GM19025 (cell line): ENCODE data around the gene OXER1.

Source experiments
- ATAC-seq: cut with Tn5 transposase; IDR thresholded peaks from one replicate; pipeline ENCODE4 v1.9.1; 2021; ENCODE audit warnings: mild to moderate bottlenecking, low read depth, moderate library complexity; ENCODE audit not compliant: unreplicated experiment

OXER1 gene

GRCh38 chr2:42794271-42795046, 30.5 kb upstream of the OXER1 start:
- ATAC-seq, result no peak

DNA sequence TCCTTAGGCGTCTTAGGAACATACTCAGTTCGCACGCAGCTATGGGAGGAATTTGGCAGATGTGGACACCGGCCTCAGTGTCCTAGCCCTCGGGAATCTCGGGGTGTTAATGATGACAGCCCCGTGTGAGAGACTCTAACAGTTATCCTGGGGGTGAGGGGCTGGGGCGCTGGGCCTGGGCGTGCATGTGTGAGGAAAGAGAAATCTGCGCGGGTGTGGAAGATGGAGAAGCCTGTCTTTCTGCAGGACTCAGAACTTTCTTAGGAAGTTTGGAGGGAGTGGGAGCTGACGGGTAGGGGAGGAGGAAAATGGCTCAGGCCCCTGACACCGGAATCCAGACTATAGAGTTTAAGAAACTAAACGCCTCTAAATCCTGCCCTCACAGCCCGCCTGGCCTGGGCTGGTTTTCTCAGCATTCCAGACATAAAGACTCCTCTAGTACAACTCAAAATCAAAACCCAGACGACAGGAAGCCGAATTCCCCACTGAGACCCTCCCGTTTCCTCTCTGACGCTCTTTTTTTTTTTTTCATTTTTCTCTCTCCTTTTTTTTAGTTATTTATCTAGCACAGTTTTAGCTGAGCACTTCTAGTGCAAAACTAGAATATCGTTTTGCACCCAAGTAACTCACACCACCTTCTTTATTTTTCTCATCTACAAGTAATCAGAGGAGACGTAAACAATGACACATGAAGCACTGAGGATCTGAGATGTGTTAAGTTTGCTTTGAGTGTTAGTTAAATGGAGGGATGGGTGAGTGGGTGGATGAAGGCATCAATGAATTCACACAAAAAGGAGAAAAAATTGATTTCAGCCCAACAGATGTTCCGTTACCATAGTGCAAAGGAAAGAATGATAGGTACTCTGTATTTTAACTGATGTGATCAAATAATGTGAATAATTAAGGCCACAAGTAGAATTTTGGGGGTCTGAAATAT, 29.7 kb upstream of the OXER1 start:
- no peak for ATAC-seq

DNA sequence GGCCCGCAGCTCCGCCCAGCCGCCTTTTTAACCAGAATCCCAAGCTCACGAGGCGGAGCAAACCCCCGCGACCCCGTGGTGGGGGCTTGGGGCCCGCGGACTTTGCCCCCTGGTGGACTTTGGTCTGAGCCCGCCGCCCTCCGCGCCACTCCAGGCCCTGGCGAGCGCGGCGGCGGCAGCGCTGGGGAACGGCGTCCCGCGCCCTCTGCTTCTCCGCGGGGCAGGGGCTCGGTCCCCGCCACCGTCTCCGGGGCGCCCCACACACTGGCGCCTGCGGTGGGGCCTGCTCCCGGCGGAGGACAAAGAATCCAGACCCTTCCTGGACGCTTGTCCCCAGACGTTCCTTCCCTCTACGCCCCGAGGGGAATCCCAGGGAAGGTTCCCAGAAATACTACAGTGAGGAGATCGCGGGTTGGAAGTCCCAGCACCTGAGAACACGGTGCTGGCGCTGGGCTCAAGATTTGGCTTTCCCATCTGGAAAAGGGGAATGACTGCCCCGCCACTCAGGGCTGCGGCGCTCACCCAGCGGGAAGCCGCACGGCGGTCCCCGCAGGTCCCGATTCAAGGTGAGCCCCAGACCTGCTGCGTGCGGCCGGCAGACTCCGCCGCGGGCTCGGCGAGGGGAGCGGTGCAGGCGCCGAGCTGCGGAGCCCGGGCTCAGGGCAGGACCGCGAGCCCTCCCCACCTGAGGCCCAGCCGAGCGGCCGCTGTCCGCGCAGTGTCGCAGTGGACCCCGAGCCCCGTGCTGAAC, 28.8 kb upstream of the OXER1 start, which contains the start of gene HAAO:
TSS of gene HAAO (minus strand) at position 1 of the 751 bp plus-strand sequence. CDS start 47 bp downstream, outside the sequence.
- ATAC-seq, result peak; percentile 32

DNA sequence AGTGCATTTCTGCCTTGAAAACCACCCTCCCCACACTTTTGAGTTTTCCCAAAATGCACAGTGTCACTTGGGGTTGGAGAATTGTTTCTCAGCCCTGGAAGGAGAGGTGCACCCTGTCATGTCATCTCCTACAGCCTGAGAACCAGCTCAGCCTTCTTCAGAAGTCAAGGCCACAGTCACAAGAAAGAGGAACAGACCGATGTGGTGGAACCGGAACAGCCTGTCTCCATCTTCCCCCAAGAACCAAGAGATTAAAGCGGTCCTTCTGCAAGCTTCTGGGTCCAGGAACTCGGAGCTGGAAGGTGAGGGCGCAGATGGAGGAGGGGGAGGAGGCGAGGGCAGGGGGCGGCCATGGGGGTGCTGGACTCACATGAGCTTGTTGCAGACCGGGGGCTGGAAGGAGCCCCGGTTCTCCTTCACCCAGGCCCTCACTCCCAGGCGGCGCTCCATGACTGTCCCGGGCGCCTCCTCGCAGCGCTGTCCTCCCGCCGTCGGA, 28.2 kb upstream of the OXER1 start:
- no peak for ATAC-seq

DNA sequence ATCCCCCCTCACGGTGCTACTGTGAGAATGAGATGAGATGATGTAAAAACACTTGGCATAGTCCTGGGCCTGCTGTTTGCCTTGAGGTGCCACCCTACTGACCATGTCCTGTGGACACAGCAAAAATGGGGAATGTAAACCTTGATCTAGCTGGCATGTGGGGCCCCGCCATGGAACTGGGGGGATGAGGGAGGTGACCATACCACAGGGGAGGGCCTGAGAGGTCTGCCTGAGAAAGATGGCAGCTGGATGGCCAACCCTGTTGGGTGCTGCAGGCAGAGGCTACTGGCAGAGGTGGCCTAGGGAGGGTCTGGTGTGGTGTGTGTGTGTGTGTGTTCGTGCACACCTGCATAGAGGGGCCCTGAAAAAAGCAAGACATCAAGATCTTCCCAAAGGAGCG, 27.7 kb upstream of the OXER1 start:
- ATAC-seq, result no peak

- ATAC-seq, result no peak
Observed at GRCh38 chr2:42789751-42790150, 25.8 kb upstream of the OXER1 start.

DNA sequence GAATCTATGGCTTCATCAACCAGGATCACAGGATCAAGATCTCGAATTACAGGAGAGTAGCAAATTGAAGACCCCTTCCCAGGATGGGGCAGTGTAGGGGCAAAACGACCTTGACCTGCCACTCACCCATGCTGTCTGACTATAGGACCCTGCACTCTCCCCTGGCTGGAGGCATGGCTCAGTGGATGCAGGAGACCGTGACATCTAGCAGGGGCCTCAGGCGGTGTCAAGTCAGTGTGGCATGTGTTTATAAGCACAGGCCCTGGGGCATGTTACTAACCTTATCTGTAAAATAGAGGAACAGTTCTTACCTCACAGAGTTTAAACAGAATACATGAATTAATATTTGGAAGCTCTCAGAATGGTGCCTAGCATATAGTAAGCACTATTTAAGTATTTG, 24.9 kb upstream of the OXER1 start:
- no peak for ATAC-seq

GRCh38 chr2:42788478-42788793, 24.5 kb upstream of the OXER1 start:
- ATAC-seq, result no peak

GRCh38 chr2:42787788-42788477, 24.0 kb upstream of the OXER1 start:
- no peak for ATAC-seq

GRCh38 chr2:42787424-42787787, 23.5 kb upstream of the OXER1 start:
- ATAC-seq, result no peak

GRCh38 chr2:42786561-42787345, 22.8 kb upstream of the OXER1 start:
- ATAC-seq, result no peak

- ATAC-seq, result no peak
Observed at GRCh38 chr2:42784204-42784880, 20.4 kb upstream of the OXER1 start.

GRCh38 chr2:42783511-42783910, 19.6 kb upstream of the OXER1 start:
- ATAC-seq, result no peak

GRCh38 chr2:42781181-42781580, 17.2 kb upstream of the OXER1 start:
- no peak for ATAC-seq

GRCh38 chr2:42777883-42778805, 14.2 kb upstream of the OXER1 start:
- no peak for ATAC-seq

DNA sequence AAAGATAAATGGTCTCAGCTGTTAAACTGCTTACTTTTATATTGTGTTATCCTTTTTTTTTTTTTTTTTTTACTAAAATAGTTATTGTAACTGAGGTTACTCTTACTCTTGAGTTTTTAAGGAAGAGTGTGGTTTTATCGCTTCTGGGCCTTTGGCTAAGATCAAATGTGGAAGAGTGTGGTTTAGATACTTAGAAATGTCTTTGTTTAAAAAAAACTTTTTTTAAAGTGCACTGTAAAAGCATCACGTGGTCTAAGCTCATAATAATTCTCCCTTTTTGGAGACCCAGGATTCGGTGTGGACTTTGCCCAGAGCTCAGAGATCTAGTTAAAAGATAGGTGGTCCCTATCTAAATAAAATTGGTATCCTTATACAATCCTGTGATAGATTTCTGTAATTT, 11.9 kb upstream of the OXER1 start:
- ATAC-seq, result no peak

DNA sequence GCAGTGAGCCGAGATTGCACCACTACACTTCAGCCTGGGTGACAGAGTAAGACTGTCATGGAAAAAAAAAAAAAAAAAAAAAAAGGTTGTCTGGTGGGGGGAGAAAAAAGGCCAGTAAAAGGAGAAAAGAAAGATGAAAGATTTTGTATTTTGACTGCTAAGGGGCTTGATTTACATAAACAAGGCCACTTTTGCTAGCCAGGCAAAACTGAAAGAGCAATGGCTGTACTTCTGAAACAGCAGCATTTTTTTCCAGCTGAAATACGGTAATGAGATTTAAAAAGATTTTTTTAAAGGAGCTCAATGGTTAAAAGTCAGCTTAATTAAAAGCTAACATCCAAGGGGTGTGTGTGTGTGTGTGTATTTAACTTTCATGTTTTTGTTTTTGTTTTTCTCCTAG, 11.3 kb upstream of the OXER1 start:
- ATAC-seq, result no peak
